IMR-90 (cell line): Measurements from ENCODE around the gene NANS. TPM values are rescaled to one million over a fixed set of nuclear protein-coding genes. Genes with fewer than 3 reads are reported as not detected.

Experiments used
- ATAC-seq: fragments of 200-7000 bp; cut with Tn5 transposase; 2 replicates; pipeline ENCODE4 v1.9.1; 2020; ENCODE audit warnings: low read depth, mild to moderate bottlenecking, moderate library complexity
- BruUV-seq: library from RNA; stranded (reverse); fragments of 400-500 nt; replicated peaks from 2 replicates; lab custom pipeline; 2021; lab: Mats Ljungman, UMichigan
- CTCF ChIA-PET: fragments of 300-600 bp; formaldehyde crosslinking; extraction: SDS; loops from one replicate; lab custom pipeline; 2021; ENCODE audit warnings: antibody characterized with exemption; lab: Yijun Ruan, JAX
- POLR2A ChIA-PET: fragments of 300-600 bp; sonication (Branson Sonifier 250); formaldehyde crosslinking; loops from one replicate; lab custom pipeline; 2022; ENCODE audit warnings: antibody characterized with exemption; ENCODE audit not compliant: unreplicated experiment; lab: Charles Lee
- DNase-seq: peaks from one replicate; pipeline ENCODE4 v3.0.0; 2013
- H2AFZ ChIP-seq: replicated peaks from 2 replicates; pipeline ENCODE3; 2013; ENCODE audit warnings: low read length, mild to moderate bottlenecking; ENCODE audit not compliant: poor library complexity
- H2AK5ac ChIP-seq: 2 replicates; pipeline ENCODE4 v1.6.1; 2013; ENCODE audit warnings: low read depth, low read length, inconsistent platforms
- H2AK9ac ChIP-seq: replicated peaks from 2 replicates; pipeline ENCODE3; 2013; ENCODE audit warnings: mild to moderate bottlenecking, low read depth, low read length, moderate library complexity; ENCODE audit not compliant: poor library complexity
- H2BK120ac ChIP-seq: 2 replicates; pipeline ENCODE4 v1.6.1; 2013; ENCODE audit warnings: low read depth, low read length, inconsistent platforms
- H2BK15ac ChIP-seq: 3 replicates; pipeline ENCODE4 v1.6.1; 2013; ENCODE audit warnings: low read depth, low read length, inconsistent platforms
- H2BK20ac ChIP-seq: 2 replicates; pipeline ENCODE4 v1.6.1; 2013; ENCODE audit warnings: low read depth, mild to moderate bottlenecking, inconsistent platforms, low read length, moderate library complexity
- H2BK5ac ChIP-seq: 2 replicates; pipeline ENCODE4 v1.6.1; 2013; ENCODE audit warnings: mild to moderate bottlenecking, low read depth, low read length, inconsistent platforms; ENCODE audit not compliant: poor library complexity, severe bottlenecking
- H3K14ac ChIP-seq: replicated peaks from 2 replicates; pipeline ENCODE4 v1.6.1; 2013; ENCODE audit warnings: low read depth, low read length, inconsistent platforms
- H3K18ac ChIP-seq: 2 replicates; pipeline ENCODE4 v1.6.1; 2013; ENCODE audit warnings: low read depth, low read length, control low read depth
- H3K23ac ChIP-seq: 2 replicates; pipeline ENCODE4 v1.6.1; 2013; ENCODE audit warnings: low read depth, low read length, inconsistent platforms
- H3K27ac ChIP-seq: 2 replicates; pipeline ENCODE4 v1.5.1; 2013; ENCODE audit warnings: mild to moderate bottlenecking, control low read depth, low read length; ENCODE audit not compliant: insufficient read depth
- H3K27me3 ChIP-seq: 2 replicates; pipeline ENCODE4 v1.6.1; 2013; ENCODE audit warnings: low read length; ENCODE audit not compliant: control insufficient read depth, insufficient read depth
- H3K36me3 ChIP-seq: 2 replicates; pipeline ENCODE4 v1.6.1; 2013; ENCODE audit warnings: low read length, mixed read lengths; ENCODE audit not compliant: control insufficient read depth, insufficient read depth
- H3K4ac ChIP-seq: 2 replicates; pipeline ENCODE4 v1.6.1; 2013; ENCODE audit warnings: low read depth, low read length, inconsistent platforms
- H3K4me1 ChIP-seq: 2 replicates; pipeline ENCODE4 v1.6.1; 2013; ENCODE audit warnings: low read length, mixed read lengths; ENCODE audit not compliant: control insufficient read depth, insufficient read depth
- H3K4me2 ChIP-seq: 2 replicates; pipeline ENCODE4 v1.6.1; 2013; ENCODE audit warnings: low read depth, mild to moderate bottlenecking, control low read depth, low read length, moderate library complexity
- H3K4me3 ChIP-seq: 2 replicates; pipeline ENCODE4 v1.5.1; 2013; ENCODE audit warnings: low read depth, mild to moderate bottlenecking, control low read depth, low read length, moderate library complexity; ENCODE audit not compliant: insufficient read depth
- H3K56ac ChIP-seq: 2 replicates; pipeline ENCODE4 v1.6.1; 2013; ENCODE audit warnings: low read length, inconsistent platforms; ENCODE audit not compliant: insufficient read depth; ENCODE audit errors: extremely low read depth
- H3K79me1 ChIP-seq, 2 experiments: 2 replicates each; pipeline ENCODE4 v1.6.1; 2013; ENCODE audit warnings: low read length in 2 of 2, inconsistent platforms in 1 of 2, low read depth in 1 of 2
- H3K9ac ChIP-seq: 2 replicates; pipeline ENCODE4 v1.6.1; 2013; ENCODE audit warnings: low read depth, low read length, control low read depth
- H3K9me1 ChIP-seq: 2 replicates; pipeline ENCODE4 v1.6.1; 2013; ENCODE audit warnings: low read length, inconsistent platforms; ENCODE audit not compliant: insufficient read depth
- H3K9me3 ChIP-seq: 2 replicates; pipeline ENCODE4 v1.6.1; 2013; ENCODE audit warnings: low read length; ENCODE audit not compliant: control insufficient read depth, insufficient read depth
- H4K20me1 ChIP-seq: 2 replicates; pipeline ENCODE4 v1.6.1; 2013; ENCODE audit warnings: low read length, inconsistent platforms; ENCODE audit not compliant: insufficient read depth
- H4K5ac ChIP-seq: 2 replicates; pipeline ENCODE4 v1.6.1; 2013; ENCODE audit warnings: mild to moderate bottlenecking, low read depth, low read length, control low read depth
- H4K8ac ChIP-seq, 2 experiments: 2 replicates each; pipeline ENCODE4 v1.6.1; 2013; ENCODE audit warnings: low read depth in 2 of 2, low read length in 2 of 2, control low read depth in 1 of 2, inconsistent platforms in 1 of 2
- H4K91ac ChIP-seq: 2 replicates; pipeline ENCODE4 v1.6.1; 2013; ENCODE audit warnings: low read depth, low read length, inconsistent platforms; ENCODE audit not compliant: insufficient read depth
- CEBPB ChIP-seq: IDR thresholded peaks from 2 replicates; pipeline ENCODE4 v1.6.1; 2012; ENCODE audit warnings: low read depth, low read length, improper control_type of control experiment
- CHD1 ChIP-seq: IDR thresholded peaks from 2 replicates; pipeline ENCODE4 v1.6.1; 2012; ENCODE audit warnings: low read depth, low read length, improper control_type of control experiment
- CTCF ChIP-seq: conservative IDR thresholded peaks from 2 replicates; pipeline ENCODE4 v1.5.1; 2012; ENCODE audit warnings: mild to moderate bottlenecking, low read depth, low read length, improper control_type of control experiment
- FOS ChIP-seq: fragments of 150-350 bp; IDR thresholded peaks from 2 replicates; pipeline ENCODE4 v1.6.1; 2016; ENCODE audit warnings: low read depth, low read length
- MAFK ChIP-seq: IDR thresholded peaks from 2 replicates; pipeline ENCODE4 v1.6.1; 2012; ENCODE audit warnings: low read depth, low read length, improper control_type of control experiment
- MAZ ChIP-seq: IDR thresholded peaks from 2 replicates; pipeline ENCODE4 v1.6.1; 2012; ENCODE audit warnings: low read depth, mild to moderate bottlenecking, low read length, improper control_type of control experiment, moderate library complexity, borderline replicate concordance
- MXI1 ChIP-seq: IDR thresholded peaks from 2 replicates; pipeline ENCODE4 v1.6.1; 2012; ENCODE audit warnings: low read depth, mild to moderate bottlenecking, low read length, moderate library complexity, borderline replicate concordance
- RAD21 ChIP-seq: IDR thresholded peaks from 2 replicates; pipeline ENCODE4 v1.6.1; 2012; ENCODE audit warnings: low read length, improper control_type of control experiment
- RCOR1 ChIP-seq: IDR thresholded peaks from 2 replicates; pipeline ENCODE4 v1.6.1; 2012; ENCODE audit warnings: mild to moderate bottlenecking, low read length, improper control_type of control experiment; ENCODE audit not compliant: insufficient replicate concordance
- RFX5 ChIP-seq: IDR thresholded peaks from 2 replicates; pipeline ENCODE4 v1.8.0; 2012; ENCODE audit warnings: low read depth, mild to moderate bottlenecking, low read length, moderate library complexity
- WGBS, 2 experiments: methylation state at CpG; one replicate each; pipeline versions ENCODE4 v1.1.5 to v1.1.7; 2013; ENCODE audit warnings: missing lambda C conversion rate in 2 of 2; ENCODE audit not compliant: insufficient read length in 1 of 2; ENCODE audit errors: extremely low coverage in 2 of 2; 5-methylcytosine and 5-hydroxymethylcytosine counted together
- dilution Hi-C: fragments of 300-500 bp; cut with HindIII; formaldehyde crosslinking; loops from one replicate; pipeline ENCODE4 v1.14.3; 2018; ENCODE audit warnings: low sequenced_read_pairs; ENCODE audit not compliant: unreplicated experiment
- in situ Hi-C: fragments of 300-500 bp; cut with MboI; formaldehyde crosslinking; loops from 3 replicates; pipeline ENCODE4 v1.14.3; 2019; ENCODE audit warnings: low sequenced_read_pairs, inconsistent platforms, mixed read lengths
- intact Hi-C: fragments of 100-400 bp; cut with micrococcal nuclease; formaldehyde crosslinking; loops from 2 replicates; pipeline ENCODE4 v1.10.0; 2022
- polyA plus RNA-seq, 3 experiments: library from polyadenylated mRNA; depleted of rRNA; stranded (reverse); fragments of >200 nt; gene quantifications; 2 replicates each; pipeline ENCODE4 v1.2.3, GENCODE V29; 2012; ENCODE audit warnings: low replicate concordance in 1 of 3
- total RNA-seq: library from RNA; depleted of rRNA; stranded (reverse); fragments of >200 nt; gene quantifications from 2 replicates; pipeline ENCODE4 v1.2.3, GENCODE V29; 2012
- TF ChIP-seq, protein P1 (sequence below): fragments of 150-350 bp; IDR thresholded peaks from 2 replicates; pipeline ENCODE4 v1.6.1; 2017; ENCODE audit warnings: mild to moderate bottlenecking, antibody characterized with exemption, low read length, low read depth

Gene NANS
- total and polyA plus RNA-seq, 2 of the 4 experiments (the other 2 are of a cell fraction): 210 to 306 TPM

GRCh38 chr9:98092613-98092931, 36.0 kb downstream of the NANS start:
- no peak for TF ChIP-seq FOS
- TF ChIP-seq RAD21: no peak
- TF ChIP-seq MAFK: no peak
- TF ChIP-seq CEBPB: no peak
- TF ChIP-seq RCOR1: no peak
- TF ChIP-seq, protein P1, sequence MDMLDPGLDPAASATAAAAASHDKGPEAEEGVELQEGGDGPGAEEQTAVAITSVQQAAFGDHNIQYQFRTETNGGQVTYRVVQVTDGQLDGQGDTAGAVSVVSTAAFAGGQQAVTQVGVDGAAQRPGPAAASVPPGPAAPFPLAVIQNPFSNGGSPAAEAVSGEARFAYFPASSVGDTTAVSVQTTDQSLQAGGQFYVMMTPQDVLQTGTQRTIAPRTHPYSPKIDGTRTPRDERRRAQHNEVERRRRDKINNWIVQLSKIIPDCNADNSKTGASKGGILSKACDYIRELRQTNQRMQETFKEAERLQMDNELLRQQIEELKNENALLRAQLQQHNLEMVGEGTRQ: no peak
- no peak for TF ChIP-seq CTCF
- TF ChIP-seq MAZ: no peak
- no peak for TF ChIP-seq MXI1
- no peak for TF ChIP-seq RFX5
- TF ChIP-seq CHD1: no peak
- H3K4me2 ChIP-seq: no peak overlapping the region
- H2AK5ac ChIP-seq: no peak overlapping the region
- no peak overlapping the region for H3K9ac ChIP-seq
- no peak overlapping the region for H3K23ac ChIP-seq
- ATAC-seq (no peak), DNase-seq (no peak)
- no peak overlapping the region for H4K5ac ChIP-seq
- H2BK120ac ChIP-seq: no peak overlapping the region
- no peak overlapping the region for H3K27ac ChIP-seq
- dilution Hi-C loops: no loop called here
- H2BK20ac ChIP-seq: no peak overlapping the region
- H3K14ac ChIP-seq: no peak overlapping the region
- H3K4me1 ChIP-seq: no peaks in the 10 kb centered on the region
- in situ Hi-C loops: no loop called here
- no peak overlapping the region for H2BK15ac ChIP-seq
- CTCF ChIA-PET: no interaction called here
- H3K4ac ChIP-seq: no peak overlapping the region
- H4K91ac ChIP-seq: no peak overlapping the region
- BruUV-seq: no TSS peak
- intact Hi-C loops: no loop called here
- no peaks in the 10 kb centered on the region for H4K20me1 ChIP-seq
- POLR2A ChIA-PET: interaction anchor here (0.6 kb wide), 1 partner anchor 19 kb away, joined by 3 read pairs; no protein-coding TSS in a partner anchor
- no peaks in the 10 kb centered on the region for H3K36me3 ChIP-seq
- H3K9me1 ChIP-seq: no peaks in the 10 kb centered on the region; the same call in 1 of the 2 replicates
- 100% methylated on average over 3 of the region's 11 CpGs; no CpG with 5 or more reads in 1 of the 2 experiments for WGBS, 2 experiments
- H2AFZ ChIP-seq: no peak overlapping the region
- H3K79me1 ChIP-seq: no peaks in the 10 kb centered on the region
- H2BK5ac ChIP-seq: no peak overlapping the region
- H4K8ac ChIP-seq: no peak overlapping the region
- no peak overlapping the region for H3K18ac ChIP-seq
- H3K56ac ChIP-seq: no peak overlapping the region
- no peak overlapping the region for H2AK9ac ChIP-seq
- no peak overlapping the region for H3K4me3 ChIP-seq
- H3K9me3 ChIP-seq: no peaks in the 10 kb centered on the region
- no peaks in the 10 kb centered on the region for H3K27me3 ChIP-seq
